ENCODE data around the gene DOHH. TPM values are rescaled to one million over a fixed set of nuclear protein-coding genes. Genes with fewer than 3 reads are reported as not detected.

Gene DOHH
- total RNA-seq, 1 donor from 2014 or later: 15.0 TPM

DNA sequence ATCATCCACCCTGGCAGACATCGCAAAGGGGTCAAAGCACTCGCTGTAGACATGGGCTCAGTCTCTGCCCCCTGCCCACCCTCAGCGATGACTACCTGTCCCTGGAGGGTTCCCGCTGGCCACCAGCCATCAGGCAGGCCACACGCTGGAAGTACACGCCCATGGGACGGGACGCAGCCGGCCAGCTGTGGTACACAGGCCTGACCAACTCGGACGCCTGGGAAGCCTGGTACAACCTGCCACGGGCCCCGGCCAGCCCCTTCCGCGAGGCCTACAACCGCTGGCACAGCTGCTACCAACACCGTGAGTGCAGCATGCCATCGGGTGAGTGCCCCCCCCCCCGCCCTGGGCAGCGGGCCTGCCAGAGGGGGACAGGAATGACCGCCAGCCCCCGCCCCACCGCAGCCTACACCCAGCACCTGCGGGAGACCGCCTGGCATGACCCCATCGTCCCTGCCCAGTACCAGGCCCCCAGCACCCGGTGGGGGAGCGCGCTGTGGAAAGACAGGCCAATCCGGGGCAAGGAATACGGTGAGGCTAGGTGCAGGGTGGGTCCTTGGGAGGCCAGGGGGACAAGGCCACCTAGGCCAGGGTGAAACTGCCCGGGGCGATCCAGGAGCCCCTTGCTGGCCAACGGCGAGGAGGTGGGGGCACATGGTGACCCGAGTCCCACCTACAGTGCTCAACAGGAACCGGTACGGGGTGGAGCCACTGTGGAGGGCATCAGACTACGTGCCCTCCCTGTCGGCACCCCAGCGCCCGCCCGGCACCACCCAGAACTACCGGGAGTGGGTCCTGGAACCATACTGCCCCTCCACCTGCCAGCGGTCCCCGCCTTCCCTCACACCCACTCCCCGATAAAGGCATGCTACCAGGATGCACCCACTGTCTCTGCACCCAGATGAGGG is 42.9 kb upstream of the DOHH start:
- Histone ChIP-seq H3K4me3 (no peak overlapping the region), H3K36me3 (peaks cover 0 to 7% of the 10 kb centered on the region in 2 donors), H3K9me3 (no peaks in the 10 kb centered on the region), H3K4me1 (no peaks in the 10 kb centered on the region), H3K27ac (no peak overlapping the region), H3K27me3 (no peaks in the 10 kb centered on the region)
- intact Hi-C loops (cut with DNase I): loop anchor here (2.0 to 10.0 kb wide), 2 partner anchors 75 to 161 kb away; partner anchors contain the start of genes PIP5K1C and TJP3
- no peak for DNase-seq (ENCODE audit: extremely low spot score in 2 of 2)
- TF ChIP-seq POLR2AphosphoS5 (IDR thresholded peaks at IDR 0.05; ENCODE audit: insufficient read depth in 1 of 2, low read depth in 1 of 2) (no peak), POLR2A (IDR thresholded peaks at IDR 0.05) (no peak)
- TF ChIP-seq, protein P1, sequence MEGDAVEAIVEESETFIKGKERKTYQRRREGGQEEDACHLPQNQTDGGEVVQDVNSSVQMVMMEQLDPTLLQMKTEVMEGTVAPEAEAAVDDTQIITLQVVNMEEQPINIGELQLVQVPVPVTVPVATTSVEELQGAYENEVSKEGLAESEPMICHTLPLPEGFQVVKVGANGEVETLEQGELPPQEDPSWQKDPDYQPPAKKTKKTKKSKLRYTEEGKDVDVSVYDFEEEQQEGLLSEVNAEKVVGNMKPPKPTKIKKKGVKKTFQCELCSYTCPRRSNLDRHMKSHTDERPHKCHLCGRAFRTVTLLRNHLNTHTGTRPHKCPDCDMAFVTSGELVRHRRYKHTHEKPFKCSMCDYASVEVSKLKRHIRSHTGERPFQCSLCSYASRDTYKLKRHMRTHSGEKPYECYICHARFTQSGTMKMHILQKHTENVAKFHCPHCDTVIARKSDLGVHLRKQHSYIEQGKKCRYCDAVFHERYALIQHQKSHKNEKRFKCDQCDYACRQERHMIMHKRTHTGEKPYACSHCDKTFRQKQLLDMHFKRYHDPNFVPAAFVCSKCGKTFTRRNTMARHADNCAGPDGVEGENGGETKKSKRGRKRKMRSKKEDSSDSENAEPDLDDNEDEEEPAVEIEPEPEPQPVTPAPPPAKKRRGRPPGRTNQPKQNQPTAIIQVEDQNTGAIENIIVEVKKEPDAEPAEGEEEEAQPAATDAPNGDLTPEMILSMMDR (IDR thresholded peaks at IDR 0.05): no peak

DNA sequence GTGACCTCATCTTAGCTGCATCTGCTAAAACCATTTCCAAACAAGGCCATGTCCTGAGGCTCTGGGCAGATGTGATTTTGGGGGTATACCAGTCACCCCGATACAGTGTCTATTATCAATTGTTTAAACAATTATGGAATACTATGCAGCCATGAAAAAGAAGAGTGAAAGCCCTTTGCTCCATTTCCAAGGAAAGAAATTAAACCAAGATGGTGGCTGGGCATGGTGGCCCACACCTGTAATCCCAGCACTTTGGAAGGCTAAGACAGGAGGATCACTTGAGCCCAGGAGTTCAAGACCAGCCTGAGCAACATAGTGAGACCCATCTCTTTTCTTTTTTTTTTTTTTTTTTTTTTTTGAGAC is 39.3 kb upstream of the DOHH start:
- Histone ChIP-seq H3K9me3 (no peaks in the 10 kb centered on the region), H3K4me3 (no peak overlapping the region), H3K27ac (no peak overlapping the region), H3K4me1 (peaks cover 11% of the 10 kb centered on the region), H3K36me3 (peaks cover 0 to 11% of the 10 kb centered on the region in 2 donors), H3K27me3 (no peaks in the 10 kb centered on the region)
- no peak for TF ChIP-seq POLR2A (IDR thresholded peaks at IDR 0.05)
- TF ChIP-seq, protein P1 (IDR thresholded peaks at IDR 0.05): no peak
- TF ChIP-seq POLR2AphosphoS5 (IDR thresholded peaks at IDR 0.05; ENCODE audit: insufficient read depth in 1 of 2, low read depth in 1 of 2): no peak
- no peak for DNase-seq (ENCODE audit: extremely low spot score in 2 of 2)
- intact Hi-C loops (cut with DNase I): loop anchor here (10.0 kb wide), 1 partner anchor 165 kb away; the partner anchor contains the start of genes PIP5K1C and TJP3

DNA sequence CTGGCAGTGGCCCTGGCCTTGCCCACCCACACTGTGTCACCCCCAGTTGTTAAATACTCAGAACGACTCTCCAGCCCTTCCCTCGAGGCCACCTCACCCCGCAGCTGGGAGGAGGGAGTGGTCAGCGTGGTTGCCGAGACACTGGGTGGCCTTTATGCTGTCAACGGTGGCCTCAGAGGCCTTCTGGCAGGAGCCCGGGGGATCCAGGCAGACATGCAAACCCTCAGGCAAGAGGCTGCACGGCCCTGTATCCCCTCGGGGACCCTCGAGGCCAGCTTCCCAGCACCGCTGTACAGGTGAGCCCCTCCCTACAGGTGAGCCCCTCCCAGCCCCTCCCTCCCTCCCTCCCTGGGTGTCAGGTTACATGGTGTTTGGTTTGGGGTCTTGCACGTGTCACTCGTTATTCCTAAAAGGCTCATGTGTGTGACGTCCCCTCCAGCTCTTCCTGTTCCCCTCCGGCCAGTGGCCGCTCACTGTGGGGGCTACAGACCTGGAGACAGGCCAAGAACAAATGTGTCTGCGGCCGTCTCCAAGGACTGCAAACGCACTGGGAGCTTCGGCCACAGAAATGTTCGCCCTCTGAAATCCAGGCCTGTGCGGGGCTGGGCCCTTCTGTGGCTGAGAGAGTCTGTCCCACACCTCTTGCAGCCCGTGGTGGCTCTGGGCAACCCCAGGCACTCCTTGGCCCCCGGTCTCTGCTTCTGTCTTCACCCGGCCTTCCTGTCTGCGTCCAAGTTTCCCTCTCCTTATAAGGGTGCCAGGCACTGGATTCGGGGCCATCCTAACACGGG is 38.7 kb upstream of the DOHH start, which contains the start of gene TEKTIP1:
Gene TEKTIP1 (plus strand): TSS at position 210 of the 791 bp plus-strand sequence. CDS start 4 bp downstream, at position 214.
- H3K36me3 ChIP-seq: peaks cover 0 to 16% of the 10 kb centered on the region in 2 donors

DNA sequence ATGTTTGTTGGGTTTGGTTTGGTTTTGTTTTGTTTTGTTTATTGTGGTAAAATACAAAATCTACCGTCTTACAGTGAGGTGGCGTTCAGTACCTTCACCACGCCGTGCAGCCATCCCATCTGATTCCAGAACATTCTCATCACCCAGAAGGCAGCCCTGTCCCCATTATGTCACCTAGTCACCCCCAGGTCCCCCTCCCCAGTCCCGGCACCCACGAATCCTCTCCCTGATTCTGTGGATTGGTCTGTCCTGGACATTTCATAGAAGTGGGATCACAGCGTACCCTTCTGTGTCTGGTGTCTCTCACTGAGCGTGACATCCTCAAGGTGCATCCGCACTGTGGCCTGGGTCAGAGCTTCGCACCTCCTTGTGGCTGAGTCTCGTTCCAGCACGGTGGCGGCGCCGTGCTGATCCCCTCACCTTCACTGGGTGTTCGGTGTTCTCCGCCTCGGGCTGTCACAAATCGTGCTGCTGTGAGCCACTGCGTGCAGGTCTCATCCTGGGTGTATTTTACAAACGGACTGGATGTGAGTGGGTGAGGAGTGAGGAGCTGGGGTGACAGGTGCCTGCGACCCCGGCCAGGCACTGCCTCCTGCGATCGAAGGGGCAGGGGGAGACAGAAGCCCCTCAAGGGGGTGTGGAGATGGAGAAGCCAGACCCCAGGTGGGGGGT is 37.9 kb upstream of the DOHH start:
- DNase-seq (ENCODE audit: extremely low spot score in 2 of 2): no peak
- TF ChIP-seq POLR2A (IDR thresholded peaks at IDR 0.05) (no peak), POLR2AphosphoS5 (IDR thresholded peaks at IDR 0.05; ENCODE audit: insufficient read depth in 1 of 2, low read depth in 1 of 2) (no peak)
- TF ChIP-seq, protein P1 (IDR thresholded peaks at IDR 0.05): no peak
- no peak overlapping the region for H3K4me3 ChIP-seq
- no peak overlapping the region for H3K27ac ChIP-seq
- H3K9me3 ChIP-seq: no peaks in the 10 kb centered on the region
- H3K36me3 ChIP-seq: peaks cover 0 to 24% of the 10 kb centered on the region in 2 donors
- intact Hi-C loops (cut with DNase I): no loop called here
- no peaks in the 10 kb centered on the region for H3K27me3 ChIP-seq
- H3K4me1 ChIP-seq: peaks cover 11% of the 10 kb centered on the region

More for the DNA sequence above, 38.7 kb upstream of the DOHH start, which contains the start of gene TEKTIP1:
- intact Hi-C loops (cut with DNase I): no loop called here
- Histone ChIP-seq H3K4me1 (peaks cover 11% of the 10 kb centered on the region), H3K27me3 (no peaks in the 10 kb centered on the region), H3K9me3 (no peaks in the 10 kb centered on the region), H3K4me3 (no peak within 1 kb of the TSS), H3K27ac (no peak within 1 kb of the TSS)
- TF ChIP-seq, protein P1 (IDR thresholded peaks at IDR 0.05): no peak
- TF ChIP-seq POLR2AphosphoS5 (IDR thresholded peaks at IDR 0.05; ENCODE audit: insufficient read depth in 1 of 2, low read depth in 1 of 2): no peak
- TF ChIP-seq POLR2A (IDR thresholded peaks at IDR 0.05): no peak
- DNase-seq (ENCODE audit: extremely low spot score in 2 of 2): no peak

Data from vagina (tissue), 2 donors.